Heart right ventricle (tissue), 16 donors: ENCODE data around the gene UBE2QL1. TPM values are rescaled to one million over a fixed set of nuclear protein-coding genes. Genes with fewer than 3 reads are reported as not detected.

Source experiments
- ATAC-seq, 8 donors: fragments of 200-7000 bp; cut with Tn5 transposase; one replicate each; pipeline ENCODE4 v1.9.1; 2020; ENCODE audit warnings: mild to moderate bottlenecking in 8 of 8, moderate library complexity in 8 of 8, moderate number of reproducible peaks in 1 of 8
- DNase-seq, 2 donors: peaks; one replicate each; pipeline ENCODE4 v3.0.0-alpha.2; 2020
- H3K27ac ChIP-seq, 10 donors: fragments of 200-600 bp; sonication (generic) in 2 of 10; one replicate each; pipeline versions ENCODE4 v1.5.0 to v1.8.0; 2020 to 2022; ENCODE audit warnings: mild to moderate bottlenecking in 3 of 10
- H3K27me3 ChIP-seq, 7 donors: fragments of 200-600 bp; one replicate each; pipeline ENCODE4 v1.8.0; 2021 to 2022; ENCODE audit warnings: mild to moderate bottlenecking in 2 of 7
- H3K36me3 ChIP-seq, 9 donors: fragments of 200-600 bp; sonication (generic) in 1 of 9; one replicate each; pipeline versions ENCODE4 v1.5.0 to v1.8.0; 2020 to 2022; ENCODE audit warnings: mild to moderate bottlenecking in 2 of 9
- H3K4me1 ChIP-seq, 9 donors: fragments of 200-600 bp; sonication (generic) in 1 of 9; one replicate each; pipeline versions ENCODE4 v1.5.0 to v1.8.0; 2020 to 2022; ENCODE audit warnings: mild to moderate bottlenecking in 4 of 9
- H3K4me3 ChIP-seq, 10 donors: fragments of 200-600 bp; sonication (generic) in 2 of 10; one replicate each; pipeline versions ENCODE4 v1.5.0 to v1.8.0; 2020 to 2022; ENCODE audit warnings: mild to moderate bottlenecking in 7 of 10, moderate library complexity in 2 of 10
- H3K9me3 ChIP-seq, 11 donors: fragments of 200-600 bp in 10 of 11; sonication (generic) in 2 of 11; one replicate each; pipeline versions ENCODE4 v1.5.0 to v1.8.0; 2013 to 2022; ENCODE audit warnings: mild to moderate bottlenecking in 2 of 11, control low read depth in 1 of 11, moderate library complexity in 1 of 11
- WGBS, 2 donors: extraction: QIAGEN DNeasy Blood & Tissue Kit; methylation state at CpG; one replicate each; pipeline ENCODE4 v1.1.7; 2013; ENCODE audit warnings: inconsistent platforms in 1 of 2; 5-methylcytosine and 5-hydroxymethylcytosine counted together
- intact Hi-C, 10 donors: fragments of 100-400 bp; cut with DNase I; formaldehyde crosslinking; loops; one replicate each; pipeline versions ENCODE4 v1.11.1 to v1.14.2; 2022
- polyA plus RNA-seq, 2 donors: library from polyadenylated mRNA; stranded (reverse); fragments of 200-250 nt; gene quantifications; one replicate each; pipeline ENCODE4 v1.2.3, GENCODE V29; 2013
- total RNA-seq, 10 donors: library from RNA; stranded (reverse); fragmentation: NEBNext Ultra II Directional in 3 of 10; extraction: Animal tissue kit (Norgen Biotek cat#: 25700) in 3 of 10; gene quantifications; one replicate each; pipeline versions ENCODE4 v1.2.1 to v1.2.4, GENCODE V29; 2021 to 2023
- TF ChIP-seq, protein P1 (sequence below), 9 donors: fragments of 200-600 bp; sonication (generic) in 2 of 9; IDR thresholded peaks; one replicate each; pipeline versions ENCODE4 v1.5.0 to v1.8.0; 2021 to 2022; ENCODE audit warnings: antibody characterized with exemption in 9 of 9, mild to moderate bottlenecking in 5 of 9, moderate library complexity in 1 of 9
- donor health status: Arrhythmogenic right ventricular cardiomyopathy.
- donor health status: ischemic (EF 13 %, LVEDD 7.1; RV severe dilation, severe dysfunction).
- donor health status: healthy with polysubstance abuse.
- donor health status: DM: no; HTN: yes; CAD: no.
- donor health status: DM: no; HTN: no; CAD: no.
- donor health status: ischemic (EF 25% LVEDD 6.9; RV normal size, moderate dysfunction).
- donor health status: ischemic (EF 25% LVEDD 5.7; RV mildly dilated, moderate dysfunction).
- donor health status: healthy.
- donor health status: DM: yes; HTN: yes; CAD: no.
- donor health status: Ischemic cardiomyopathy.
- donor health status: ischemic (EF 35%, LVEDD 5.7; RV mildly dilated, moderate dysfunction).
- donor health status: nonischemic (EF 11% LVEDD 7.7; RV severe dilation, severe dysfunction).
- donor health status: DM: yes; HTN: yes; CAD: no.
- donor health status: PGD.
- donor health status: ischemic (EF 29% LVEDD 5.4; RV normal size, mild dysfunction).
- donor health status: nonischemic (EF 23%, LVEDD 6.1; RV moderate dilation, normal function).

The UBE2QL1 gene
- total and polyA plus RNA-seq, 12 donors, result 8.9 to 26.3 (median 18.1) TPM

DNA sequence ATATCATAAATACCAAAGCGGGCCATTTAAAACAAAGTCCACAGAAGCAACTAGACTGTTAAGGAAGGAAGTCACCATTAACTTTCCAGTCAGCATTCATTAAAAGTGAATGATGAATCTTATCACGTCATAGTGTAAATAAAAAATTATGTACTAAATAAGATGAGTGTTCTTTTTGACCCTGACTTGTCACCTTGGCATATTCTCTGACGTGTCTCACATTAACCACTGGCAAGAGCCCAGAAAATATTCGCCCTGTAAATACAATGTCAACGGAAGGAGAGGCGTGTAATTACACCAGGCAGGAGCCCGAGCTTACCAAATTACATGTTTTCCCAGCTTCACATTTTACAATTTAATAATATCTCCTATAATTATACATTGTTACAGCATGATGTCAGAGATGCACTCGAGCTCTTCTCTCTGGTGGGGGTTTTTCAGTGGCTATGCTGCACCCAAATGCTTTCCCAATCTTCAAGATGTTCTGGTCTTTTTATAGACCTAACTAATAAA, 29.3 kb upstream of the UBE2QL1 start:
- ATAC-seq (peak in 4 of 8 donors; percentile 46 to 70 (median 56)), DNase-seq (peak in 1 of 2 donors; percentile 10)
- Histone ChIP-seq H3K36me3 (no peaks in the 10 kb centered on the region), H3K27me3 (peaks cover 0 to 3% (median 0%) of the 10 kb centered on the region in 7 donors), H3K4me1 (peaks cover 0 to 10% (median 0%) of the 10 kb centered on the region in 9 donors), H3K27ac (peak overlapping the region in 1 of 10 donors; percentile 17), H3K9me3 (no peaks in the 10 kb centered on the region), H3K4me3 (no peak overlapping the region)
- 30 to 33% methylated on average over 8 of the region's 8 CpGs for whole genome bisulfite sequencing, 2 donors
- intact Hi-C loops, result no loop called here
- TF ChIP-seq, protein P1, sequence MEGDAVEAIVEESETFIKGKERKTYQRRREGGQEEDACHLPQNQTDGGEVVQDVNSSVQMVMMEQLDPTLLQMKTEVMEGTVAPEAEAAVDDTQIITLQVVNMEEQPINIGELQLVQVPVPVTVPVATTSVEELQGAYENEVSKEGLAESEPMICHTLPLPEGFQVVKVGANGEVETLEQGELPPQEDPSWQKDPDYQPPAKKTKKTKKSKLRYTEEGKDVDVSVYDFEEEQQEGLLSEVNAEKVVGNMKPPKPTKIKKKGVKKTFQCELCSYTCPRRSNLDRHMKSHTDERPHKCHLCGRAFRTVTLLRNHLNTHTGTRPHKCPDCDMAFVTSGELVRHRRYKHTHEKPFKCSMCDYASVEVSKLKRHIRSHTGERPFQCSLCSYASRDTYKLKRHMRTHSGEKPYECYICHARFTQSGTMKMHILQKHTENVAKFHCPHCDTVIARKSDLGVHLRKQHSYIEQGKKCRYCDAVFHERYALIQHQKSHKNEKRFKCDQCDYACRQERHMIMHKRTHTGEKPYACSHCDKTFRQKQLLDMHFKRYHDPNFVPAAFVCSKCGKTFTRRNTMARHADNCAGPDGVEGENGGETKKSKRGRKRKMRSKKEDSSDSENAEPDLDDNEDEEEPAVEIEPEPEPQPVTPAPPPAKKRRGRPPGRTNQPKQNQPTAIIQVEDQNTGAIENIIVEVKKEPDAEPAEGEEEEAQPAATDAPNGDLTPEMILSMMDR (IDR thresholded peaks at IDR 0.05), result no peak

DNA sequence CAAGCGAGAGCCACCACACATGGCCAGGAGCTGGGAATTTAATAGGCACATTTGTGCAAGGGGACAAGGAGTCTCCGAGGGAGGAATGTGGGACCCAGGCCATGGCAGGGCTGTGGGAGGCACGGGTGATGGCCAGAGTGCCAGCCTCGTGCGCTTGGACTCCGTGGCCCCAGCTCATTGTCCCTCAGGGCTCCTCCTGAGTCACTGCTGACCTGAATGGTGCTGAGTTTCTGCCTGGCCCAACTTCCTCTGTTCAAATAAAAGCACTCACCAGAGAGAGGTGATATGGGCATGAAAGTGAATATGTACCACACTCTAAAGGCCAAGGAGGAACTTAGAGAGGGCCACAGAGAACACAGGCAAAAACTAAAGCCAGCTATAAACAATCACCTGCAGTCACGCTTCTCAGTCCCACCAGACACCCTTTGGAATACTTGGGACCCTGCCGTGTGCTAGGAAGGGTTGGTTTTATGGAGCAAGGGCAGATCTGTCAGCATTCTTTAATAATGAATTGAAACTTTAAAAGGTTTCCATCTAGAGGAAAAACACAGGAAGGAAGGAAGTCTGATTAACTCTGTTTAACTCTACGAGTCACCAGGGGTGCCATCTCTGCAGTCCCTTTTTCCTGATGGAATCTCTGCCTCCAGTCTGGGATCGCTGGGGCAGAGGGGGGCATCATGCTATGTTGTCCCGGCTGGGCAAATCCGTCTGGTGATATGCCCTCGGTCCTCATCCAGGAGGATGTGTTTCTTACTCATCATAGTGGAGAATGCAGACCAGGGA, 25.1 kb upstream of the UBE2QL1 start:
- H3K4me1 ChIP-seq, result peaks cover 0 to 10% (median 0%) of the 10 kb centered on the region in 9 donors
- no peaks in the 10 kb centered on the region for H3K36me3 ChIP-seq
- intact Hi-C loops, result no loop called here
- TF ChIP-seq, protein P1 (IDR thresholded peaks at IDR 0.05), result no peak
- DNase-seq (no peak), ATAC-seq (peak in 3 of 8 donors; percentile 33 to 55 (median 54))
- 66 to 72% methylated on average over 13 of the region's 13 CpGs for WGBS, 2 donors
- H3K4me3 ChIP-seq, result no peak overlapping the region
- H3K27ac ChIP-seq, result no peak overlapping the region
- H3K9me3 ChIP-seq, result no peaks in the 10 kb centered on the region
- peaks cover 0 to 4% (median 0%) of the 10 kb centered on the region in 7 donors for H3K27me3 ChIP-seq

DNA sequence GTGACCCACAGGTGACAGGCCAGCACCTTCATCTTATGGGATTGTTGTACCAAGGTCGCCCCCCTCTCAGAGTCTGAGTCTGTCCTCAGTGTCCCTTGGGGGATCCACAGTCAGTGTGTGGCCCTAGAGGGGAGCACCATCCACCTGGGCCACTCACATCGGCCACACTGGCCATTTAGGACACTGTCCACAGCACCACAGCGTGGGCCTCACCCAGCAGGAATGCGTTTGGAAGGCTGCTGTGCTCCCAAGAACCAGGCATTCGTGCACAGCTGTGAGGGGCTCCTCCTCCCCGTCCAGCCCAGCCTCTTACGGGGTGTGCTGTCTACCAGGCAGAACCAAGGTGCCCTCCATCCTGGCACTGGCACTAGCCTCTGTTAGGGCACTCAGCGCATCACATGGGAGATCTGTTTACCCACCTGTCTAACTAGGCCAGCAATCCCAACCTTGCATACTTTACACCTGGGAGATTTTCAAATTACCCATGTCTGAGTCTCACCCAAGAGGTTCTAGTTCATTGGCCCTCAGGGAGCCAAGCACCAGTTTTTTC, 24.5 kb upstream of the UBE2QL1 start:
- TF ChIP-seq, protein P1 (IDR thresholded peaks at IDR 0.05), result no peak
- H3K27me3 ChIP-seq, result peaks cover 0 to 4% (median 0%) of the 10 kb centered on the region in 7 donors
- H3K9me3 ChIP-seq, result no peaks in the 10 kb centered on the region
- ATAC-seq (peak in 1 of 8 donors; percentile 5), DNase-seq (no peak)
- intact Hi-C loops, result no loop called here
- H3K4me3 ChIP-seq, result no peak overlapping the region
- H3K36me3 ChIP-seq, result no peaks in the 10 kb centered on the region
- H3K27ac ChIP-seq, result no peak overlapping the region
- peaks cover 0 to 8% (median 0%) of the 10 kb centered on the region in 9 donors for H3K4me1 ChIP-seq
- 89% methylated on average over 8 of the region's 8 CpGs for WGBS, 2 donors

DNA sequence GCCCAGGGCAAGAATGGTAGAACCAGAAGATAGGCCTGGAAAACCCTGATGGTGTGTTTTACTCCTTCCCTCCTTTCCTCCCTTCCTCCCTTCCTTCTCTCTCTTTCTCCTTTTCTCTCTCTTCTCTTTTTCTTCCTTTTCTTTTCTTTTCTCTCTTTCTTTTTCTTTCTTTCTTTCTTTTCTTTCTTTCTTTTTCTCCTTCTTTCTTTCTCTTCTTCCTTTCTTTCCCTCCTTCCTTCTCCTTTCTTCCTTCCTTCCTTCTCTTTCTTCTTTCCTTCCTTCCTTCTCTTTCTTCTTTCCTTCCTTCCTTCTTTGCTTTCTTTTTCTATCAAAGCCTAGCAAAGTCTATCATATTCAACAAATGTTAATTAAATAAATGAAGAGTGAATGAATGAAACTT, 24.0 kb upstream of the UBE2QL1 start:
- Histone ChIP-seq H3K4me1 (peaks cover 0 to 3% (median 0%) of the 10 kb centered on the region in 9 donors), H3K27me3 (peaks cover 0 to 4% (median 0%) of the 10 kb centered on the region in 7 donors), H3K36me3 (no peaks in the 10 kb centered on the region), H3K9me3 (no peaks in the 10 kb centered on the region), H3K27ac (no peak overlapping the region), H3K4me3 (no peak overlapping the region)
- intact Hi-C loops, result no loop called here
- TF ChIP-seq, protein P1 (IDR thresholded peaks at IDR 0.05), result no peak
- DNase-seq, result no peak
- no peak for ATAC-seq
